Ishikawa (cell line): ENCODE results near the gene ABT1.
A peak's percentile ranks its signal among the peaks of the same experiment; 100 is the strongest.

ENCODE experiments used
- FOXM1 ChIP-seq: IDR thresholded peaks from 2 replicates; pipeline ENCODE4 v1.6.1; 2012; ENCODE audit warnings: low read depth, borderline replicate concordance
- TF ChIP-seq, protein P1 (sequence below): IDR thresholded peaks from 2 replicates; pipeline ENCODE4 v1.6.1; 2012
- TF ChIP-seq, protein P2 (sequence below): IDR thresholded peaks from 2 replicates; pipeline ENCODE4 v1.6.1; 2012; ENCODE audit warnings: low read depth, mild to moderate bottlenecking
- TF ChIP-seq, protein P3 (sequence below): IDR thresholded peaks from 2 replicates; pipeline ENCODE4 v1.6.1; 2012

DNA sequence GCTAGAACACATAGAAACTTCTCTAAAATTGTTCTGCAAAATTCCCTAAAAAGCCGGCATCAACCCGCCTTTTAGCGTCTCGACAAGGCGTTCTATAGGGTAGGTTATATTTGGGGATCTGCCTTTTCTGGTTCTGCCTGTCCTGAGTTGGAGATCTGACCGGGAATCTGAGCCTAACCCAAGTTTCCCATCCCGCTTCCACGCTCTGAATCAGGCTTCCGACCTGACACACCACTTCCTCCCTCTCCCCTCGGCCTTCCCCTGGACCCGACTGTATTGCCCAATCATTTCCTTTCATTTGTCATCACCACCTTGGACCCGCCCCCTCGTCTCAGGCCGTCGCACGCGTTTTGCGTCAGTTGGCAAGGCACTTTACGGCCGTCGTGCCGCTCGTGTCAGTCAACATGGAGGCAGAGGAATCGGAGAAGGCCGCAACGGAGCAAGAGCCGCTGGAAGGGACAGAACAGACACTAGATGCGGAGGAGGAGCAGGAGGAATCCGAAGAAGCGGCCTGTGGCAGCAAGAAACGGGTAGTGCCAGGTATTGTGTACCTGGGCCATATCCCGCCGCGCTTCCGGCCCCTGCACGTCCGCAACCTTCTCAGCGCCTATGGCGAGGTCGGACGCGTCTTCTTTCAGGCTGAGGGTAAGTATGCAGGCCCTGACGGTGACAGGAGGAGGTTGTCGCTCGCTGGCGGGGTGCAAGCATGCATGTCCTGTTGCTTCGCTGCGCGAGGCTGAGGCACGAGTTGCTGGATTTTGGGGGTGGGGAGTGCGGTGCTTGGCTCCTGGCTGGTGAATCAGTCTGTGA lies at the start of gene ABT1:
- TF ChIP-seq, protein P1, sequence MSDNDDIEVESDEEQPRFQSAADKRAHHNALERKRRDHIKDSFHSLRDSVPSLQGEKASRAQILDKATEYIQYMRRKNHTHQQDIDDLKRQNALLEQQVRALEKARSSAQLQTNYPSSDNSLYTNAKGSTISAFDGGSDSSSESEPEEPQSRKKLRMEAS = peak; percentile 88
- TF ChIP-seq, protein P2, sequence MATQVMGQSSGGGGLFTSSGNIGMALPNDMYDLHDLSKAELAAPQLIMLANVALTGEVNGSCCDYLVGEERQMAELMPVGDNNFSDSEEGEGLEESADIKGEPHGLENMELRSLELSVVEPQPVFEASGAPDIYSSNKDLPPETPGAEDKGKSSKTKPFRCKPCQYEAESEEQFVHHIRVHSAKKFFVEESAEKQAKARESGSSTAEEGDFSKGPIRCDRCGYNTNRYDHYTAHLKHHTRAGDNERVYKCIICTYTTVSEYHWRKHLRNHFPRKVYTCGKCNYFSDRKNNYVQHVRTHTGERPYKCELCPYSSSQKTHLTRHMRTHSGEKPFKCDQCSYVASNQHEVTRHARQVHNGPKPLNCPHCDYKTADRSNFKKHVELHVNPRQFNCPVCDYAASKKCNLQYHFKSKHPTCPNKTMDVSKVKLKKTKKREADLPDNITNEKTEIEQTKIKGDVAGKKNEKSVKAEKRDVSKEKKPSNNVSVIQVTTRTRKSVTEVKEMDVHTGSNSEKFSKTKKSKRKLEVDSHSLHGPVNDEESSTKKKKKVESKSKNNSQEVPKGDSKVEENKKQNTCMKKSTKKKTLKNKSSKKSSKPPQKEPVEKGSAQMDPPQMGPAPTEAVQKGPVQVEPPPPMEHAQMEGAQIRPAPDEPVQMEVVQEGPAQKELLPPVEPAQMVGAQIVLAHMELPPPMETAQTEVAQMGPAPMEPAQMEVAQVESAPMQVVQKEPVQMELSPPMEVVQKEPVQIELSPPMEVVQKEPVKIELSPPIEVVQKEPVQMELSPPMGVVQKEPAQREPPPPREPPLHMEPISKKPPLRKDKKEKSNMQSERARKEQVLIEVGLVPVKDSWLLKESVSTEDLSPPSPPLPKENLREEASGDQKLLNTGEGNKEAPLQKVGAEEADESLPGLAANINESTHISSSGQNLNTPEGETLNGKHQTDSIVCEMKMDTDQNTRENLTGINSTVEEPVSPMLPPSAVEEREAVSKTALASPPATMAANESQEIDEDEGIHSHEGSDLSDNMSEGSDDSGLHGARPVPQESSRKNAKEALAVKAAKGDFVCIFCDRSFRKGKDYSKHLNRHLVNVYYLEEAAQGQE = no peak
- TF ChIP-seq FOXM1 = no peak
- TF ChIP-seq, protein P3, sequence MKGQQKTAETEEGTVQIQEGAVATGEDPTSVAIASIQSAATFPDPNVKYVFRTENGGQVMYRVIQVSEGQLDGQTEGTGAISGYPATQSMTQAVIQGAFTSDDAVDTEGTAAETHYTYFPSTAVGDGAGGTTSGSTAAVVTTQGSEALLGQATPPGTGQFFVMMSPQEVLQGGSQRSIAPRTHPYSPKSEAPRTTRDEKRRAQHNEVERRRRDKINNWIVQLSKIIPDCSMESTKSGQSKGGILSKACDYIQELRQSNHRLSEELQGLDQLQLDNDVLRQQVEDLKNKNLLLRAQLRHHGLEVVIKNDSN = no peak; the same call in 1 of the 2 replicates
